Stimulated activated CD8-positive, alpha-beta memory T cell treated with anti-CD3 and anti-CD28 coated beads, Interleukin-15, amount 100 ng/mL, for 24 hours (primary cell): ENCODE data around the gene SAMD11.
"Not testable (repeated sequence)": the region's sequence is repeated elsewhere in the genome, so short reads cannot be mapped to it uniquely, and the experiment has no call there.

Experiments used
- DNase-seq: peaks from one replicate; pipeline ENCODE4 v3.0.0-alpha.2; 2020; ENCODE audit warnings: low read depth

Gene SAMD11

GRCh38 chr1:945688-946556 lies 22.2 kb downstream of the SAMD11 start:
- DNase-seq = no peak

- DNase-seq = not testable (repeated sequence)
Observed at GRCh38 chr1:946811-947210, 23.1 kb downstream of the SAMD11 start.

- DNase-seq = no peak
Observed at GRCh38 chr1:947958-948357, 24.2 kb downstream of the SAMD11 start.

GRCh38 chr1:950268-950667 lies 26.5 kb downstream of the SAMD11 start:
- no peak for DNase-seq

GRCh38 chr1:950881-951280 lies 27.2 kb downstream of the SAMD11 start:
- no peak for DNase-seq

GRCh38 chr1:951364-951763 lies 27.6 kb downstream of the SAMD11 start:
- DNase-seq = no peak

GRCh38 chr1:952201-952600 lies 28.5 kb downstream of the SAMD11 start:
- no peak for DNase-seq

GRCh38 chr1:952603-953002 lies 28.9 kb downstream of the SAMD11 start:
- DNase-seq = no peak

- DNase-seq = no peak
Observed at GRCh38 chr1:953524-954320, 30.0 kb downstream of the SAMD11 start.

GRCh38 chr1:954927-955326 lies 31.2 kb downstream of the SAMD11 start:
- DNase-seq = no peak

- no peak for DNase-seq
Observed at GRCh38 chr1:955474-955873, 31.8 kb downstream of the SAMD11 start.

GRCh38 chr1:956636-957035 lies 32.9 kb downstream of the SAMD11 start:
- DNase-seq = no peak

- peak; percentile 100 for DNase-seq
Observed at GRCh38 chr1:958823-959730, 35.4 kb downstream of the SAMD11 start, which contains the start of gene NOC2L. TSS of gene NOC2L (minus strand) at chr1:959256. CDS start at chr1:959240, 16 bp downstream.

GRCh38 chr1:959731-960362 lies 36.1 kb downstream of the SAMD11 start:
- DNase-seq = no peak

GRCh38 chr1:960363-961131 lies 36.8 kb downstream of the SAMD11 start, which contains the start of gene KLHL17:
TSS of gene KLHL17 (plus strand) at chr1:960584. CDS start at chr1:960694, 110 bp downstream.
- DNase-seq = peak; percentile 68

- no peak for DNase-seq
Observed at GRCh38 chr1:961132-961669, 37.5 kb downstream of the SAMD11 start.

GRCh38 chr1:962381-963300 lies 38.9 kb downstream of the SAMD11 start:
- DNase-seq = no peak

GRCh38 chr1:963301-963651 lies 39.6 kb downstream of the SAMD11 start:
- no peak for DNase-seq
